GM19438 (cell line): Measurements from ENCODE around the gene VPS18.

Experiments used
- ATAC-seq: cut with Tn5 transposase; IDR thresholded peaks from one replicate; pipeline ENCODE4 v1.9.1; 2021; ENCODE audit warnings: low read depth; ENCODE audit not compliant: unreplicated experiment

VPS18 gene

DNA sequence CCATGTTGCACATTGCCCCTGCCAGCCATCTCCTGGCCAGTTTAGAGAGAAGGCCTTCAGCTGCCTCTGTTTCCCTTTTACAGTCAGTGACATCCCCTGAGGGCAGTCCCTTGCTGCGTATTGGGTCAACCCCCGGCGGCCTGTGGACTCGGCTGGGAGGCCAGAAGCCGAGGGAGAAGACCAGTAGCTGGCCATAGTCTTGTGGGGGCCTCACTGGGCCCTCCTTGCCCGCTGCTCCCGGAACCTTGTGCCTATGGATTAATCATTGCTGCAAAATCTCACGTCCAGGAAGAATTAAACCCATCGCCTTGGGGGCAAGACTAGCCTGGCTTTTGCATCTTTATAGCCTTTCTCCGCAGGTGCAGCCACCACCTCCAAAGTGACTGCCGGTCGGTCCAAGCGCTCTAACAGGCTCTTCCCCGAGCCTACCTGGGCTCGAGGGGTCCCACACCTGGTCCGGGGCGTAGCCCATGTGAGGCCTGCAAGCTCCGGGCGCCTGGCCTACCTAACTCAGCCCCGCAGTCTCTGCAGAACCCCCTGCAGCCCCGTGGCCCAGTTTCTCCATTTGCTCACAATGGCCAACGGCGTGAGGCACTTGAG is 58.2 kb downstream of the VPS18 start:
- ATAC-seq: no peak

DNA sequence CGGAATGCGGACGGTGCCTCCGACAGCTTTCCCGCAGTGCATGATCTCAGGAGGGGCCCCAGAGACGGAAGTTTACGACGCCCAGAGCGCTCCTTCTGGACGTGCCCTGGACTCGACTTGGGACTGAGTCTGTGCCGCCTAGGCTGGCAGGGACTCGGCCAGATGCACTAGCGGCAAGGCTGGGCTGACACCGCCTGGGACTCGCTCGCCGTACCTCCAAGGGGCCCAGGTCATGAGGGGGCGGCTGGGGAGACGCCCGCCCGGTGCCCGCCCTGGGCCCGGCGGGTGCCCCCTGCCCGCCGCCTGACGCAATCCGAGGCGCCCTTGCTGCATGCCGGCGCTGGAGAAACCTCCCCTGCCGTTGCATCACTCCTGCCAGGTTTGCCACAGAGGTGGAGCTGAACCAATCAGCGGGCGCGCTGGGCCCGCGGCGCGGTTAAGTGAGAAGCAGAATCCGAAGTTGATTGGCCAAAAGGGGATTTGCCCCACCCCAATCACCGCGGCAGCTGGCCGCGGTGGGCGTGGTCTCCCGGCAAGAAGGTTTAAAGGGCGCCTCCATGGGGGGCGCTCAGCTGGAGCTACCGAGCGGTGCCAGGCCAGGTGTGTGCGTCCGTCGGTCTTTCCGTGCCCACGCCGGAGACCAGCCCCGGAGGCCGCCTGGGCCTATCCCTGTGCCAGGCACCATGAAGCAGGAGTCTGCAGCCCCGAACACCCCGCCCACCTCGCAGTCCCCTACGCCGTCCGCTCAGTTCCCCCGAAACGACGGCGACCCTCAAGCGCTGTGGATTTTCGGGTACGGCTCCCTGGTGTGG is 58.9 kb downstream of the VPS18 start, which contains the start of gene CHAC1:
Gene CHAC1 (plus strand): TSS at position 571 of the 812 bp plus-strand sequence. CDS start 113 bp downstream, at position 684.
- ATAC-seq: peak; percentile 78
